ENCODE data around the gene UGT2B15.
"Not testable (repeated sequence)": the region's sequence is repeated elsewhere in the genome, so short reads cannot be mapped to it uniquely, and the experiment has no call there.

Gene UGT2B15

DNA sequence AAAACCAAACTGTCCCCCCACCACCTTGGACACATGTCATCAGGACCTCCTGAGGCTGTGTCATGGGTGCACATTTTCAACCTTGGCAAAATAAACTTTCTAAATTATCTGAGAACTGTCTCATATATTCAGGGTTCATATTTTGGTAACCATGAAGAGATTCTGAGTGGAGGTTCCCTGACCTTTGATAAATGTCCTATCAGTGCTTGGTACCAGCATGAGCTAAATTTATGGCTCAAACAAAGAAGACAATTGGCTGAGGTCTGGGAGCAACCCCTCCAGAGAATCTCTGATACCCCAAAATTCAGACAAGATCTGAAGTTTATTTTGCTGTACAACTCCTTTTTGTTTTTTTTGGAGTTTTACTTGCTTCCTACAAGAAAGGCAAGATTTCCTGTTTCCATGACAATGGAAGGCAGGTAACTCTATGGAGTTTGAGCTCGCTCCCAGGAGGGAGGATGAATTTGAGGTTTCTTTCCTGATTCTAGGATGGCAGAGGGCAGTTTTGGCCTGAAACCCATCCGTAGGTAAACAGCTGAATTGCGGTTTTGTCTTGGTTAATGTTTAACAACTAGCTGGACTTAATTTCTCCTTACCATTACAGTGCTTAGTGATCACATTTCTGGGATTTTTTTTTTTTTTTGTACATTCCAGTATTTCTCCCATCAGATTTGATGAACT, 14.5 kb downstream of the UGT2B15 start:
- no peak for DNase-seq

DNA sequence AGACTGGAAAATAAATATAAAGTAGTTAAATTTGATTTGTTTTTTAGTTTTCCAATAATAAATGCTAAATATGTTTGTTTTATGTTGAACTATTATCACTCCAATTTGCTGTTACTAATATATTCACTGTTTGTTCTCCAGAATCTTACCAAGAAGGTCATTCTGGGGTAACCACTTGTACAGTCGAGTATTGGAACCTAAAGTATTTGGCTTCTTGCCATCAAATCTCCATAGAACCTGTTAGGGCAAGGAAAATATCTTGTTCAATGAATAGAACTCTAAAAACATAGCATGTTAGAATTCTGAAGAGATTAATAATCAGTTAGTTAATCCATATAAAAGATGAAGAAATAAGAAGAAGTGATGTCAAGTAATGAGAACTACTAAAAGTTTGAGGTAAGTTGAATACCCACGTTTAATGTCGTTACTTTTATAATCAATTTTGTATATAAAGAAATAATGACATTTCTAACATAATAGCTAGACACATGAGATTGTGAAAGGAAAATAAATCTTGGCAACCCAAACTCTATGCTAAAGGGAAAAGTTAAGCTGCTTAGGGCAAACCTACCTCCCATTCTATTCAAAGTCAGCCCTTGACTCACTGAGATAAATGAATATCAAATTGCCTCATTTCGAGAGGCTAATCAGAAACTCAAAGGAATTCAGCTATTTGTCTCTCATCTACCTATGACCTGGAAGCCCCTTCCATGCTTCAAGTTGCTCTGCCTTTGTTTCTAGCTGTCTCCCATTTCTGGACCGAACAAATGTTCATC, 15.3 kb downstream of the UGT2B15 start:
- DNase-seq: no peak

GRCh38 chr4:68651932-68652331, 18.5 kb downstream of the UGT2B15 start:
- DNase-seq: no peak

DNA sequence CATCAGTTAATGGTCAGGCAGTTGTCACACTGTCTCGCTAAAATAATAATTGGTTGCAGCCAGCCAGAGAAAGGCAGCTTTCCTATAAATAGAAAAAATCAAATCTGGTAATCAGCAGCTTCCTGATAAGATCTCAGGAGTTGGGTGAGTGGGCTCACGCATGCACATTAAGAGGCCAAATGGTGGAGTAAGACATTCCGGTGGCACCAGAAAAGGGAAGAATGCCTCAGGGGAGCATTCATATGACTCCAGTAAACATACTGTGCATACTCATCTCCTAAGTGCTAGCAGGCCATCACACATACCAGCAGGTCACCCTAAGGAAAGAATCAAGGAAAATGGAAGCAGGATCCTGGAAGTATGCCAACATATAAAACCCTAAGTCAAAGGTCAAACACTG, 40.1 kb downstream of the UGT2B15 start:
- no peak for DNase-seq

DNA sequence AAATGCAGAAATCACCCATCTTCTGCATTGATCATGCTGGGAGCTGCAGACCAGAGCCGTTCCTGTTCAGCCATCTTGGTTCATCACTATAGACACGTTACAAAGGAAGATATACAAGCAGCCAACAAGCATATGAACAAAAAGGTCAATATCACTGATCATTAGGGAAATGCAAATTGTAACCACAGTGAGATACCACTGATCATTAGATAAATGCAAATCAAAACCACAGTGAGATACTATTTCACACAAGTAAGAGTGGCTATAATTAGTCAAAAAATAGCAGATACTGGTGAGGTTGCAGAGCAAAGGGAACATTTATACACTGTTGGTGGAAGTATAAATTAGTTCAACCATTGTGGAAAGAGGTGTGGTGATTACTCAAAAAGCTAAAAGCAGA, 47.7 kb downstream of the UGT2B15 start:
- DNase-seq: not testable (repeated sequence)

DNA sequence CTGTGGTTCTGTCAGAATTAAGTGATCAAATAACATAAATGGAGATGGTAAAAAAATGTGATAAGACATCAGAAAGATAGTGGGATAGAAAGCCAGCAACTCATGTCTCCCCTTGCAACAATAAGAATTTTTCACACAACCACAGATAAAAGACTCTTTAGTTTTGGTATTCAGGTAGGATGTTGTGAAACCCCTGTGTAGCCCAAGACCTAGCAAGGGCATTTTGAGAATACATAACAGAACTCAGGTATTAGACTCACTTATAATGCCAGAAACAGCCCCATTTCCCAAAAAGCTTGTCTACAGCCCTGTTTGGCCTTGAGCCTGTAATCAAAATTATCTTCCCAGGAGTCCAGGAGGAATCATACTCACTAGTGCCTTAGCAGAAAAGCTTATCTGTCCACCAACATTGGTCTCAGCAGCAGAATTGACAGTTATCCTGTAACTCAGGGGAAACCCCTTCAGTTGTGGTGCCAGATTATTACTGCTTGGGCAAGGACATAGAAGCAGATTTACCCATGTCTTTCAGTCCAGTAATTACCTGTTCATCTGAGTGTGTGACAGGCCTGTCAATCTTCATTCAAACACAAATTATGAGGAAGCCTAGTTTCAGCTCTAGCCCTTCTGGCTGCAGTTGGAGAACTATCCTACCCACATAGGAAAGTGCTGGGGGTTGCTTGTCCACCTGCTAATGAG, 53.3 kb downstream of the UGT2B15 start:
- DNase-seq: no peak

- no peak for DNase-seq
Measured at GRCh38 chr4:68615699-68616422, 54.6 kb downstream of the UGT2B15 start.

- no peak for DNase-seq
Measured at GRCh38 chr4:68613752-68614151, 56.7 kb downstream of the UGT2B15 start.

DNA sequence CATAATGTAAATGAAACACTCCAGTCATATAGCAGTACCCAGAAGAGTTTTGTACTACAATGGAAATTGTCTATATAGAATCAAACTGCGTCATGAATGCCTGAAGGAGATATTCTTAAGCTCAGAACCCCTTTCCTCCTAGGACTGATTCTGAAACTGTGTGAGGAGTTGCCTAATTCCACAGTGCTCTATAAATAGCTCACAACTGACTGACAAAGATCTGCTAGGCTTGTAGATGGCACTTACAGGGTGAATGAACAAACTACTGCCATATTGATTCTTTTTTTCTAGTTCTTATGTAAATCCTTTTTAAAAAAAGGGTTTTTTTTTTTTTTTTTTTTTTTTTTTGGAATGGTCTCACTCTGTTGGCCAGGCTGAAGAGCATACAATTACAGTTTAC, 64.2 kb downstream of the UGT2B15 start:
- no peak for DNase-seq

GRCh38 chr4:68599150-68599549, 71.3 kb downstream of the UGT2B15 start:
- no peak for DNase-seq

- DNase-seq: no peak
Measured at GRCh38 chr4:68597482-68597881, 73.0 kb downstream of the UGT2B15 start.

All from central memory CD4-positive, alpha-beta T cell (primary cell).